Gastrocnemius medialis (tissue), 4 donors: ENCODE data around the gene GALC.

Experiments
- POLR2A ChIP-seq, 2 donors: fragments of 450-650 bp; IDR thresholded peaks; one replicate each; pipeline ENCODE4 v1.6.1; 2017; ENCODE audit warnings: antibody characterized with exemption in 2 of 2, mild to moderate bottlenecking in 2 of 2, moderate library complexity in 2 of 2
- TF ChIP-seq, protein P1 (sequence below), 5 experiments: fragments of 450-650 bp in 3 of 5; fragments of 200-600 bp in 2 of 5; sonication (generic) in 2 of 5; IDR thresholded peaks in 4 of 5; conservative IDR thresholded peaks in 1 of 5; 1 replicate in 4 of 5; 2 replicates in 1 of 5; pipeline ENCODE4 v1.5.1; 2016 to 2019; ENCODE audit warnings: antibody characterized with exemption in 5 of 5, mild to moderate bottlenecking in 3 of 5, moderate library complexity in 3 of 5

DNA sequence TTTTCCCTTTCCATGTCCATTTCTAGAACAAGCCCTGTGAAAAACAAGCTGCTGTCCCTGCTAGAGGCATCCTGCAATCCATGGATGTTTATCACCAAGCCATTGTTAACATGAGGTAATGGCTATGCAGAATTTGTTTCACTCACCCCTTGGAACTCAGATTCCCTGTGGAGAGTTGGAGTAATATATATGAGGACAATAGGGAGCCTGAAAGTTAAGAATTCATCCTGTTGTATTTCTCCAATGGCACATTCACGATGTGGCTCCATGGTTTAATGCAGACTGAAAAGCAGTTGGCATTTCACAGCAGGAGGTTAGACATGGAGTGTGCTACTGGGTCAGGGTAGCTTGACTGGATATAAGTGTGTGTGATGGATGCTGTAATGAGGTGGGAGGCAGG is 44.3 kb upstream of the GALC start:
- TF ChIP-seq, protein P1, sequence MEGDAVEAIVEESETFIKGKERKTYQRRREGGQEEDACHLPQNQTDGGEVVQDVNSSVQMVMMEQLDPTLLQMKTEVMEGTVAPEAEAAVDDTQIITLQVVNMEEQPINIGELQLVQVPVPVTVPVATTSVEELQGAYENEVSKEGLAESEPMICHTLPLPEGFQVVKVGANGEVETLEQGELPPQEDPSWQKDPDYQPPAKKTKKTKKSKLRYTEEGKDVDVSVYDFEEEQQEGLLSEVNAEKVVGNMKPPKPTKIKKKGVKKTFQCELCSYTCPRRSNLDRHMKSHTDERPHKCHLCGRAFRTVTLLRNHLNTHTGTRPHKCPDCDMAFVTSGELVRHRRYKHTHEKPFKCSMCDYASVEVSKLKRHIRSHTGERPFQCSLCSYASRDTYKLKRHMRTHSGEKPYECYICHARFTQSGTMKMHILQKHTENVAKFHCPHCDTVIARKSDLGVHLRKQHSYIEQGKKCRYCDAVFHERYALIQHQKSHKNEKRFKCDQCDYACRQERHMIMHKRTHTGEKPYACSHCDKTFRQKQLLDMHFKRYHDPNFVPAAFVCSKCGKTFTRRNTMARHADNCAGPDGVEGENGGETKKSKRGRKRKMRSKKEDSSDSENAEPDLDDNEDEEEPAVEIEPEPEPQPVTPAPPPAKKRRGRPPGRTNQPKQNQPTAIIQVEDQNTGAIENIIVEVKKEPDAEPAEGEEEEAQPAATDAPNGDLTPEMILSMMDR (IDR thresholded peaks at IDR 0.05 in 4 of 5, conservative IDR thresholded peaks at IDR 0.05 in 1 of 5) = no peak
- TF ChIP-seq POLR2A (IDR thresholded peaks at IDR 0.05) = no peak
